HepG2 (cell line): Measurements from ENCODE around the gene TPRN. TPM values are rescaled to one million over a fixed set of nuclear protein-coding genes. Genes with fewer than 3 reads are reported as not detected.

ENCODE experiments used
- CEBPG ChIP-seq: IDR thresholded peaks from 2 replicates; pipeline ENCODE4 v1.6.1; 2016
- DPF2 ChIP-seq: sonication (generic); formaldehyde crosslinking; IDR thresholded peaks from 2 replicates; pipeline ENCODE4 v1.4.0; 2020; ENCODE audit warnings: mild to moderate bottlenecking, low read depth, missing genetic modification reagents, borderline replicate concordance
- EED ChIP-seq: sonication (generic); formaldehyde crosslinking; IDR thresholded peaks from 2 replicates; pipeline ENCODE4 v1.5.0; 2020; ENCODE audit warnings: mild to moderate bottlenecking, missing genetic modification reagents
- KAT7 ChIP-seq: IDR thresholded peaks from 2 replicates; pipeline ENCODE4 v1.6.1; 2018; ENCODE audit warnings: borderline replicate concordance, missing compliant biosample characterization
- KMT2A ChIP-seq: sonication (generic); formaldehyde crosslinking; IDR thresholded peaks from 2 replicates; pipeline ENCODE4 v1.4.0; 2020; ENCODE audit warnings: missing genetic modification reagents
- MED13 ChIP-seq: sonication (generic); formaldehyde crosslinking; IDR thresholded peaks from 2 replicates; pipeline ENCODE4 v1.5.0; 2020; ENCODE audit warnings: missing genetic modification reagents
- MLLT10 ChIP-seq: sonication (generic); formaldehyde crosslinking; IDR thresholded peaks from 2 replicates; pipeline ENCODE4 v1.4.0; 2020; ENCODE audit warnings: missing genetic modification reagents
- NAIF1 ChIP-seq: sonication (generic); formaldehyde crosslinking; IDR thresholded peaks from 2 replicates; pipeline ENCODE4 v1.5.0; 2020; ENCODE audit warnings: mild to moderate bottlenecking, missing genetic modification reagents, borderline replicate concordance
- NONO ChIP-seq, 2 experiments: fragments of 450-650 bp in 1 of 2; sonication (generic) in 1 of 2; formaldehyde crosslinking in 1 of 2; IDR thresholded peaks in 1 of 2; conservative IDR thresholded peaks in 1 of 2; 2 replicates each; pipeline versions ENCODE4 v1.6.1 to v1.8.0; 2017 to 2022; ENCODE audit warnings: mild to moderate bottlenecking in 1 of 2, missing genetic modification reagents in 1 of 2, moderate library complexity in 1 of 2
- NRL ChIP-seq: sonication (generic); formaldehyde crosslinking; IDR thresholded peaks from 2 replicates; pipeline ENCODE4 v1.5.0; 2020; ENCODE audit warnings: missing genetic modification reagents, mild to moderate bottlenecking, moderate library complexity, borderline replicate concordance
- RCOR2 ChIP-seq: IDR thresholded peaks from 2 replicates; pipeline ENCODE4 v1.6.1; 2016; ENCODE audit warnings: missing biosample characterization, missing genetic modification reagents
- SALL2 ChIP-seq: sonication (generic); formaldehyde crosslinking; IDR thresholded peaks from 2 replicates; pipeline ENCODE4 v1.8.1; 2023; ENCODE audit warnings: mild to moderate bottlenecking, missing genetic modification reagents, inconsistent platforms
- SIN3A ChIP-seq: IDR thresholded peaks from 2 replicates; pipeline ENCODE4 v1.6.1; 2011; ENCODE audit warnings: low read depth, mild to moderate bottlenecking, control low read depth, low read length, borderline replicate concordance
- SMAD9 ChIP-seq: sonication (generic); formaldehyde crosslinking; IDR thresholded peaks from 2 replicates; pipeline ENCODE4 v1.5.1; 2020; ENCODE audit warnings: mild to moderate bottlenecking, missing genetic modification reagents
- SMARCC2 ChIP-seq: fragments of 450-650 bp; IDR thresholded peaks from 2 replicates; pipeline ENCODE4 v1.6.1; 2017; ENCODE audit warnings: antibody characterized with exemption, mild to moderate bottlenecking
- U2AF2 ChIP-seq: fragments of 200-400 bp; formaldehyde crosslinking; IDR thresholded peaks from 2 replicates; pipeline ENCODE4 v1.6.1; 2017; ENCODE audit warnings: low read depth, mild to moderate bottlenecking, low read length
- YEATS2 ChIP-seq: sonication (generic); formaldehyde crosslinking; IDR thresholded peaks from 2 replicates; pipeline ENCODE4 v1.4.0; 2020; ENCODE audit warnings: missing genetic modification reagents, borderline replicate concordance
- ZBTB42 ChIP-seq: sonication (generic); formaldehyde crosslinking; IDR thresholded peaks from 2 replicates; pipeline ENCODE4 v1.5.0; 2020; ENCODE audit warnings: mild to moderate bottlenecking, missing genetic modification reagents
- ZMAT3 ChIP-seq: sonication (generic); formaldehyde crosslinking; conservative IDR thresholded peaks from 2 replicates; pipeline ENCODE4 v1.7.0; 2021; ENCODE audit warnings: missing genetic modification reagents
- ZNF530 ChIP-seq: sonication (generic); formaldehyde crosslinking; IDR thresholded peaks from 2 replicates; pipeline ENCODE4 v1.5.0; 2020; ENCODE audit warnings: low read depth, mild to moderate bottlenecking, missing genetic modification reagents
- ZNF547 ChIP-seq: sonication (generic); formaldehyde crosslinking; IDR thresholded peaks from 2 replicates; pipeline ENCODE4 v1.5.1; 2020; ENCODE audit warnings: mild to moderate bottlenecking, missing genetic modification reagents
- ZNF549 ChIP-seq: sonication (generic); formaldehyde crosslinking; IDR thresholded peaks from 2 replicates; pipeline ENCODE4 v1.5.0; 2020; ENCODE audit warnings: missing genetic modification reagents
- ZNF605 ChIP-seq: sonication (generic); formaldehyde crosslinking; IDR thresholded peaks from 2 replicates; pipeline ENCODE4 v1.8.0; 2022; ENCODE audit warnings: mild to moderate bottlenecking, missing genetic modification reagents
- ZNF83 ChIP-seq: sonication (generic); formaldehyde crosslinking; IDR thresholded peaks from 2 replicates; pipeline ENCODE4 v1.4.0; 2020; ENCODE audit warnings: missing genetic modification reagents, mild to moderate bottlenecking, borderline replicate concordance
- ZNF839 ChIP-seq: sonication (generic); formaldehyde crosslinking; IDR thresholded peaks from 2 replicates; pipeline ENCODE4 v1.4.0; 2020; ENCODE audit warnings: missing genetic modification reagents, mild to moderate bottlenecking, borderline replicate concordance
- ZSCAN21 ChIP-seq: sonication (generic); formaldehyde crosslinking; IDR thresholded peaks from 2 replicates; pipeline ENCODE4 v1.8.0; 2022; ENCODE audit warnings: mild to moderate bottlenecking, missing genetic modification reagents, moderate library complexity, borderline replicate concordance
- polyA plus RNA-seq, 8 experiments: library from polyadenylated mRNA; depleted of rRNA in 3 of 8; stranded (reverse) in 7 of 8; unstranded in 1 of 8; fragments of >200 nt; fragmentation: Illumina TruSeq in 4 of 8; extraction: Trizol in 4 of 8; gene quantifications; 2 replicates each; pipeline versions ENCODE4 v1.2.1 to v1.2.3, GENCODE V29; 2011 to 2016; ENCODE audit warnings: low read depth in 4 of 8, missing spikeins in 1 of 8, mixed read lengths in 1 of 8; ENCODE audit not compliant: insufficient read depth in 1 of 8
- total RNA-seq, 5 experiments: library from RNA; depleted of rRNA; stranded (reverse); fragments of >200 nt; fragmentation: Illumina TruSeq; extraction: Trizol; gene quantifications; 2 replicates each; pipeline ENCODE4 v1.2.3, GENCODE V29; 2016; ENCODE audit warnings: low read depth in 1 of 5
- TF ChIP-seq, protein P1 (sequence below): fragments of 450-650 bp; IDR thresholded peaks from 2 replicates; pipeline ENCODE4 v1.6.1; 2017
- TF ChIP-seq, protein P2 (sequence below): IDR thresholded peaks from 2 replicates; pipeline ENCODE4 v1.6.1; 2016
- TF ChIP-seq, protein P3 (sequence below): sonication (generic); formaldehyde crosslinking; IDR thresholded peaks from 2 replicates; pipeline ENCODE4 v1.5.0; 2020; ENCODE audit warnings: mild to moderate bottlenecking, missing genetic modification reagents

TPRN gene
- total and polyA plus RNA-seq, 2 of the 13 experiments (the other 11 are each of a cell fraction or from before 2014, with no cell fraction given): 10.1 to 19.2 TPM

DNA sequence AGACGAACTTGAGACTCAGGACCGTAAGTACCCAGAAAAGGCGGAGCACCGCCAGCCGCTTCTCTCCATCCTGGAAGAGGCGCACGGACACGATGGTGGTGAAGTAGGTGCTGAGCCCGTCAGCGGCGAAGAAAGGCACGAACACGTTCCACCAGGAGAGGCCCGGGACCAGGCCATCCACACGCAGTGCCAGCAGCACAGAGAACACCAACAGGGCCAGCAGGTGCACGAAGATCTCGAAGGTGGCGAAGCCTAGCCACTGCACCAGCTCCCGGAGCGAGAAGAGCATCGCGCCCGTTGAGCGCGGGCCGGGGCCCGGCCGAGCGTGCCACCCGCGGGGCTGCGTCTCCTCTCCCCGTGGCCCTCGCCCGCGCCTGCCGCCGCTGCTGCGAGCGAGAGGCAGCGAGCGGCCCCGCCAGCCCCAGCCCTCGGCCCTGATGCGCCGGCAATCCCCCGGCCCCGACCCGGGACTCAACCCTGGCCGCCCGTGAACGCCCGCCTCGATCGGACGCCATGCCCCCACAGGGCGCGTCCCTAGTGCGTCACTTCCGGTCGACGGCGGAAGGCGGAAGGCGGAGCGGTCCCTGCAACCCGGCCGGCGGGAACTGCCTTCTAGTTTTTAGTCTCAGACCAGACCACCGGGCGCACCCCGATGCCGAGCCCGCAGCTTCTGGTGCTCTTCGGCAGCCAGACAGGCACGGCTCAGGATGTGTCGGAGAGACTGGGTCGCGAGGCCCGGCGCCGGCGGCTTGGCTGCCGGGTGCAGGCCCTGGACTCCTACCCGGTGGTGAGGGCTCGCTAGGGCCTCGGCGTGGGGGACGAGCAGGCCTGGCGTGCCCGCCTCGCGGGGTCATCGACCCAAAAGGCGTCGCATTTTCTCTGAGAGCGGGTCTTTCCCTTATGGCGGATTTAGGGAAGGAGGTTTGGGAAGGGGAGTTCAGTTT lies 4.9 kb upstream of the TPRN start, which contains the start of the genes NDOR1 and TMEM203 (continued):
- TF ChIP-seq SMAD9 (CRISPR knock-in tag) (no peak), MLLT10 (no peak), ZNF83 (CRISPR knock-in tag) (no peak), KAT7 (CRISPR knock-in tag) (peak; percentile 88; the same call in 1 of the 2 replicates), U2AF2 (no peak), ZNF547 (CRISPR knock-in tag) (peak; percentile 72), ZNF605 (CRISPR knock-in tag) (peak; percentile 48; the same call in 1 of the 2 replicates), SIN3A (peak; percentile 83; the same call in 1 of the 2 replicates), ZNF530 (no peak), NAIF1 (CRISPR knock-in tag) (no peak), ZNF839 (CRISPR knock-in tag) (no peak), DPF2 (CRISPR knock-in tag) (no peak), CEBPG (CRISPR knock-in tag) (peak; percentile 34; the same call in 1 of the 2 replicates), NONO (IDR thresholded peaks at IDR 0.05) (no peak), NONO (CRISPR knock-in tag; conservative IDR thresholded peaks at IDR 0.05) (peak; percentile 85), KMT2A (CRISPR knock-in tag) (peak; percentile 88), NRL (no peak), SALL2 (CRISPR knock-in tag) (0 out of 2 replicates have a peak, but pooled peaks have one; percentile 78), RCOR2 (CRISPR knock-in tag) (no peak), MED13 (CRISPR knock-in tag) (no peak), YEATS2 (CRISPR knock-in tag) (peak; percentile 95), ZSCAN21 (CRISPR knock-in tag) (no peak), ZMAT3 (no peak), EED (CRISPR knock-in tag) (no peak), ZBTB42 (CRISPR knock-in tag) (no peak), SMARCC2 (no peak), ZNF549 (CRISPR knock-in tag) (no peak)
- TF ChIP-seq, protein P1, sequence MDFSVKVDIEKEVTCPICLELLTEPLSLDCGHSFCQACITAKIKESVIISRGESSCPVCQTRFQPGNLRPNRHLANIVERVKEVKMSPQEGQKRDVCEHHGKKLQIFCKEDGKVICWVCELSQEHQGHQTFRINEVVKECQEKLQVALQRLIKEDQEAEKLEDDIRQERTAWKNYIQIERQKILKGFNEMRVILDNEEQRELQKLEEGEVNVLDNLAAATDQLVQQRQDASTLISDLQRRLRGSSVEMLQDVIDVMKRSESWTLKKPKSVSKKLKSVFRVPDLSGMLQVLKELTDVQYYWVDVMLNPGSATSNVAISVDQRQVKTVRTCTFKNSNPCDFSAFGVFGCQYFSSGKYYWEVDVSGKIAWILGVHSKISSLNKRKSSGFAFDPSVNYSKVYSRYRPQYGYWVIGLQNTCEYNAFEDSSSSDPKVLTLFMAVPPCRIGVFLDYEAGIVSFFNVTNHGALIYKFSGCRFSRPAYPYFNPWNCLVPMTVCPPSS: no peak
- TF ChIP-seq, protein P2, sequence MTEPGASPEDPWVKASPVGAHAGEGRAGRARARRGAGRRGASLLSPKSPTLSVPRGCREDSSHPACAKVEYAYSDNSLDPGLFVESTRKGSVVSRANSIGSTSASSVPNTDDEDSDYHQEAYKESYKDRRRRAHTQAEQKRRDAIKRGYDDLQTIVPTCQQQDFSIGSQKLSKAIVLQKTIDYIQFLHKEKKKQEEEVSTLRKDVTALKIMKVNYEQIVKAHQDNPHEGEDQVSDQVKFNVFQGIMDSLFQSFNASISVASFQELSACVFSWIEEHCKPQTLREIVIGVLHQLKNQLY: no peak; the same call in 1 of the 2 replicates
- TF ChIP-seq, protein P3, sequence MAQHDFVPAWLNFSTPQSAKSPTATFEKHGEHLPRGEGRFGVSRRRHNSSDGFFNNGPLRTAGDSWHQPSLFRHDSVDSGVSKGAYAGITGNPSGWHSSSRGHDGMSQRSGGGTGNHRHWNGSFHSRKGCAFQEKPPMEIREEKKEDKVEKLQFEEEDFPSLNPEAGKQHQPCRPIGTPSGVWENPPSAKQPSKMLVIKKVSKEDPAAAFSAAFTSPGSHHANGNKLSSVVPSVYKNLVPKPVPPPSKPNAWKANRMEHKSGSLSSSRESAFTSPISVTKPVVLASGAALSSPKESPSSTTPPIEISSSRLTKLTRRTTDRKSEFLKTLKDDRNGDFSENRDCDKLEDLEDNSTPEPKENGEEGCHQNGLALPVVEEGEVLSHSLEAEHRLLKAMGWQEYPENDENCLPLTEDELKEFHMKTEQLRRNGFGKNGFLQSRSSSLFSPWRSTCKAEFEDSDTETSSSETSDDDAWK (CRISPR knock-in tag): no peak
